GM19467 (cell line): ENCODE results near the gene FAM47E.
"Not testable (repeated sequence)": the region's sequence is repeated elsewhere in the genome, so short reads cannot be mapped to it uniquely, and the experiment has no call there.

Experiments used
- ATAC-seq: cut with Tn5 transposase; IDR thresholded peaks from one replicate; pipeline ENCODE4 v1.9.1; 2021; ENCODE audit warnings: mild to moderate bottlenecking, moderate library complexity; ENCODE audit not compliant: unreplicated experiment

The FAM47E gene

DNA sequence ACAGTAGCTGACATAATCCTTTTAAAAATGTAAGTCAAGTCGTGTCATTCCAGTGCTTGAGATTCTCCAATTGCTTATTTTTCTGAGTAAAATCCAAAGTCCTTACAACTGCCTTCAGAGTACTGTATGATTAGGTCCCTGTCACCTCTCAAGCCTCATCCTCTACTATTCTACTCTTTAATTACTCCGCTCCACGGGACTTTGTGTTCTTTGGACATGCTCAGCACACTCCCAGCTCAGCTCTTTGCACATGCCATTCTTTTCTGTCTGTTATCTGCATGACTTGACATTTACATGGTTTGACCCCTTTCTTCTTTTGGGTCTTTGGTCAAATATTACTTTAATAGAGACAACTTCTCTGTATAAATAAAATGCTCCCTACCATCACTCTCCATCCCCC lies 15.1 kb downstream of the FAM47E start:
- no peak for ATAC-seq

DNA sequence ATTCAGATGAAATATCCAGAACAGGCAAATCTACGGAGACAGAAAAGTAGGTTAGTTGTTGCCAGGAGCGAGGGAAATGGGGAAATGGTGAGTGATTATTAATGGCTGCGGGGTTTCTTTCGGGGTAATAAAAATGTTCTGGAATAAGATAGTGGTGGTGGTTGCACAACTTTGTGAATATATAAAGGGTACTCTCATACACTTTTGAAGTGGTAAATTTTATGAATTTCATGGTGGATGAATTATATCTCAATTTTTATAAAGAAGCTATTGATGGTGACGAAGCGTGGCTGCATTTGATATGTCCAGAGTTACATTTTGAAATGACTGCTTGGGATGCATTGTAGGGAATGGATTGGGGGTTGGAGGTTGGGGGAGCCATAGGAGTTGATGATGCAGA lies 16.3 kb downstream of the FAM47E start:
- no peak for ATAC-seq

DNA sequence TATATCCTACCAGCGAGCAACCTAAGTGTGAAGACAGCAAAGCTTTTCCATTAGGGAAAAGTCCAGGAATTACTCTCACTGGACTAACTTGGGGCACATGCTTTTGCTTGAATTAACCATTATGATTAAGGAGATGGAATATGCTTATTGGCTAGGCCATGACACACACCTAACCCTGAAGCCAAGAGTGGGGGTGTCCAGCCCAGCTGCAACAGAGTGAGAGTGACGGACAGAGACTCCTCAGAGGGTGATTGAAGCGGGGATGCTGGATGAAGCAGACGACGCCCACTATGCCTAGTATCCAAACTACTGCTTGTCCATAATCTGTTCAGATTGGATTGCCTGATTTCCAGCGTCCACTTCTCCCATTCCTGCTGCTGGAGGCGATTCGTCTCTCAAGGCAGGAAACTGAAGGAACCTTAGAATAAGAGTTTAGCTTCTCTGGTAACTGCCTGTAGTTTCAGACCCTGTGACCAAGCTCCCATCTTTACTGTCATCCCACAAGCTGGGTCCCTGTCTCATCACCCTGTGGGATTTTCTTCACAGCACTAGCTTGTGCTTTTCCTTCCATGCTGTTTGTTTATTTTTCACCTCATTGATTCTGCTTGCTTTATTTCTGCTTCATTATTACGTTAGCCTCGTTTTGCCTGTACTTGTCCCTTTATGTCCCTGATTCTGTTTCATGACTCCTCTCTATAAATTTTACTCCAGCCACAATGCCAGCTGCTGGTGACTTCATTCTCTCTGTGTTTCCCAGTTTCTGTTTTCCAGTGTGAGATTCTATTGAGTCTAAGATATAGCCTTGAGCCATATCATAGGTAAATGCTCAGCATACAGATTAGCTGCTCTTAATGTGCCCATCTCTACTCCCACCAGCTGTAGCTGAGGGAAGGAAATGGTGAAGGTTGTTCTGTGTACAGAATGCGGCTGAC lies 19.0 kb downstream of the FAM47E start:
- ATAC-seq: no peak

DNA sequence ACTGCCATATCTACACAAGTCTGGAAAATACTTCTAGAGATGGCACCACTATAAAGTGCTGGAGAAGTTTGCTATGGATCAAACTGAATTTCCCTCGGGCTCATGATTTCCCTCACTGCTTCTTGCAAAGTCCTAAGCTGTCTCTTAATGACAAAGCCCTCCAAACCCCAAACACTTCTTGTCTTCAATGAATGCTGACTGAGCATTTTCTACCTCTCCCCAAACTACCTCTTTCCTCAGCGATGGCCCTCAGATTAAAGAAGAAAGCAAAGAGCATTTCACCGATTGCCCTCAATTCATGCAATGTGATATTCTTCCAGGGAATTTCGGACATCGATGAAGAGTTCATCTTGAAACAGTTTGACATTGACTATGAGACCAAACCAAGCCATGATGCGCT lies 19.7 kb downstream of the FAM47E start:
- ATAC-seq: no peak

DNA sequence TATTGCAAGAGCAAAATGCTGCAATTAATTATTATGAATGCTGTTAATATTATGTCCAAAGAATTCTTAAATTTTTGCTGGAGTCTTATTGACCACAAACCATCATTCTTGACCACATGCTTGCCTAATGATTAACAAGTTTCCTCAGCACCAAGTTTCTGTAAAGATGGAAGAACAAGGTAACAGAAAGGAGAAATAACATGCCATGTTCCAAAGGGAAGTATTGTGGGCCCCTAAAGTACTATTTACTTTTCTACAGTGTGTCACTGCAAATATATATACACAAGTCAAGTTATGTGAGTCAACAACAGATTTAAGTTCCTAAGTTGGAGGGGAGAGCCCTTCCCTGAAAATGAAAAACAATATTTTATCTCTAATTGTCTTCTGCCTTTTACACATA lies 20.6 kb downstream of the FAM47E start:
- ATAC-seq: no peak

DNA sequence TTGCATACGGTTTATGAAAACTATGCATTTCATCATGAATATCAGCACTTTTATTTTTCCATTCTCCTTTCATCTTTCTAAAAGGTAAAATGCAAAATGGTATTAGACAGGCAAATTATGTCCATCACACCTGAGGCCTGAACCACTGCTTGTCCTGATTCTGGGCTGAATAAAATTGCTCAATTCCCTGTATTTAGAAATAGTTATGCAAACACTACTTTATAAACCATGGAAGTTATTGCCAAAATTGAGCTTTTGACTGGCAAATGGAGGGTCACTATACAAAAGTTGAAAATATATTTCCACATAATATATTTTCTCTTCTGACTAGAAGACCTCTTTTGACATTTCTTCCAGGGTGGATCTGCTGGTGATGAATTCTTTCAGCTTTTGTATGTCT lies 21.1 kb downstream of the FAM47E start:
- ATAC-seq: no peak

DNA sequence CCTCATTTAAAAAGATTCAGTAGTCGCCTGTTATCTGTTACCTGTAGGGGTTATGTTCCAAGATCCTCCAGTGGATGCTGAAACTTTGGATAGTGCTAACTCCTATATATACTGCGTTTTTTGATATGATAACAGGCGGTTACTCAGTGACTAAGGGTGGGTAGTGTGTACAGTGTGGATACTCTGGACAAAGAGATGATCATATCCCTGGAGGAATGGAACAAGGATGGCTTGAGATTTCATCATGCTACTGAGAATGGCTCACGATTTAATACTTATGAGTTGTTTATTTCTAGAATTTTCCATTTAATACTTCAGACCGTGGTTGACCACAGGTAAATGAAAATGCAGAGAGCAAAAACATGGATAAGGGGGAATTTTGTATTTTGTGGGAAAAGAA lies 21.5 kb downstream of the FAM47E start:
- no peak for ATAC-seq

DNA sequence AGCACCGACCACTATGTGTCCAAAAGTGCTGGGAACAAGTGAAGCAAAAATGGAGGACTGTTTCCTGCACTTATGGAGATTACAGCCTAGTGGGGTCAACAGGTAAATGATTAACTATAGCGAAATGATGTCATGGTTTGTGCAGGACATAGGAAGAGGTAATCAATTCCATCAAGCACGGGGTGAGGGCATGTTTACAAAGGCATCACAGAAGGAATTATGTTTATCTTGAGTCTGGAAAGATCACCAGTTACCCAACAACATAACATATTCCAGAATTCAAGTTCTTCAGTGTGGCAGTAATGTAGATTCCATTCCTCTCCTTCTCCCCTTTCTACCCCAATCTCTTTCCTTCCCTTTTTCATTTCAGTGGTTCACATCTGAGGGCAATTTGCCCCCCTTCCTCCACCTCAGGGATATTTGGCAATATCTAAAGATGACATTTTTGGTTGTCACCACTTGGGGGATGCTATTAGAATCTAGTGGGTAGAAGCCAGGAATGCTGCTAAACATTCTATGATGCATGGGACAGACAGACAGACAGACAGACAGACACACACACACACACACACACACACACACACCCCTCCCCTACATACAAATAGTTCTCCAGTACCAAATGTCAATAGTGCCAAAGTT lies 24.1 kb downstream of the FAM47E start:
- ATAC-seq: no peak

DNA sequence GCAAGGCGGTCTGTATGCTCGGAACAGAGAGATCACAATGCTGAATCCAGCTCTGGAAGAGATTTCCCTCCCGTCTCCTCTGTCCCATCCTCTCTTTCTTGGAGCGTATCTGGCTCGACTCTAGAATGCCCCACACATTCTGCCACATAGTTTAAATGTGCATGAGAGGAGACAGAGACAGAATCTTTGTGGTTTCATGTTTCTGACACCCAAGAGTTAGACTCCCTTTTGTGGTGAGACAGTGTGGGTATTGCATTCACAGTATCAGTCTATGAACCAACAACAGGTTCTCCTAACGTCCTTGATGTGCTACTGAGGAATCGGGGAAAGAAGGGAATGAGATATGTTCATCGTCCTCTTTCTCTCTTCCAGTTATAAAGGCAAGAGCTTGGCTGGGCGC lies 25.3 kb downstream of the FAM47E start:
- no peak for ATAC-seq

DNA sequence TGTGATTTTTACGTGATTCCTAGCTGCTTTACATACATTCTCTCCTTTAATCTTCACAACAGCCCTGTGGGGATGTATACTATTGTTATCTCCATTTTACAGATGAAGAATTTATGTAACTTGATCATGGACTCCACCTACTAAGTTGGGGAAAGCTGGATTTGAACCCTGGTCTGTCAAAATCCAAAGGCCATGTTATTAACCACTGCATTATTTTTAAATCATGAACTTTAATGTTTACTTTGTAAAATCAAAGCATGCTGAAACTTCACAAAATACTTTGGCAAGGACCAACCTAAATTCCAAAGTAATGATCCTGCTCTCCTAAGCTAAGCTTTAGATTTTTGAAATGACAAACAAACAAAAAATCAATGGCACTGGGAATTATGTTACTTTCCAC lies 26.1 kb downstream of the FAM47E start:
- ATAC-seq: no peak

DNA sequence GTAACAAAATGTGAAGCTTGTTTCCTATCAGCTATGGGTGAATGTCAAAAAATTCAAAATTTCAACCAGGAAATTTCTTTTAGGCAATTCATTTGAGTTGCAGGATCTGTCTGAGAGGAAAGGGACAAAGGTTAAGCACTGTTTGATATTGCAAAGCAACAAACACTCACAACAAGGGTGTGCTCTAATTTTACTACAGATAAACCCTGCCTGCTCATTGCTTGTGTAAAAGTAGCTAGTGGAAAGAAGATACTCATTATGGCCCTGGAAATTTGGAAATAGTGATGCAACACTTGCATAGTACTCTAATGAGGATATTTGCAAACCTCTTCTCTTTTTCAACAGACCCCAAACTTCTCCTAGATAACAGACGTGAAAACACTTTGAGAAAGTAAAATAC lies 27.1 kb downstream of the FAM47E start:
- ATAC-seq: no peak

DNA sequence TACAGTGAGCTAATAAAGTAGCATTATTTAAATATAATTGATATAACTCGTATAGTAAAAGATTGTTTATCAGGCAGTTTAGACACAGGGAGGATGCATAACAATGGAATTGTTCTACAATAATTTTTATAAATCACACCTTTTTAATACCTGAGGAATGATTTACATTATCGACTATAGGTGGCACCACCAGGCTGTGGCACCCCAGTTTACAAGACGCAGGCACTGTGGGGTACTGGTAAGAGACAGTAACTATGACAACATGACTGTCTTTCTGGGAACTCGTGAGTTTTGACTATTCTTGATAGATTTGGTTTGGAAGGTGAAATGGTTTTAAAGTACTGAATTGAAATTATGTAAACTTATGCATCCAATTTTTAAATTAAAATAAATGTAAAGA lies 27.9 kb downstream of the FAM47E start:
- ATAC-seq: no peak

DNA sequence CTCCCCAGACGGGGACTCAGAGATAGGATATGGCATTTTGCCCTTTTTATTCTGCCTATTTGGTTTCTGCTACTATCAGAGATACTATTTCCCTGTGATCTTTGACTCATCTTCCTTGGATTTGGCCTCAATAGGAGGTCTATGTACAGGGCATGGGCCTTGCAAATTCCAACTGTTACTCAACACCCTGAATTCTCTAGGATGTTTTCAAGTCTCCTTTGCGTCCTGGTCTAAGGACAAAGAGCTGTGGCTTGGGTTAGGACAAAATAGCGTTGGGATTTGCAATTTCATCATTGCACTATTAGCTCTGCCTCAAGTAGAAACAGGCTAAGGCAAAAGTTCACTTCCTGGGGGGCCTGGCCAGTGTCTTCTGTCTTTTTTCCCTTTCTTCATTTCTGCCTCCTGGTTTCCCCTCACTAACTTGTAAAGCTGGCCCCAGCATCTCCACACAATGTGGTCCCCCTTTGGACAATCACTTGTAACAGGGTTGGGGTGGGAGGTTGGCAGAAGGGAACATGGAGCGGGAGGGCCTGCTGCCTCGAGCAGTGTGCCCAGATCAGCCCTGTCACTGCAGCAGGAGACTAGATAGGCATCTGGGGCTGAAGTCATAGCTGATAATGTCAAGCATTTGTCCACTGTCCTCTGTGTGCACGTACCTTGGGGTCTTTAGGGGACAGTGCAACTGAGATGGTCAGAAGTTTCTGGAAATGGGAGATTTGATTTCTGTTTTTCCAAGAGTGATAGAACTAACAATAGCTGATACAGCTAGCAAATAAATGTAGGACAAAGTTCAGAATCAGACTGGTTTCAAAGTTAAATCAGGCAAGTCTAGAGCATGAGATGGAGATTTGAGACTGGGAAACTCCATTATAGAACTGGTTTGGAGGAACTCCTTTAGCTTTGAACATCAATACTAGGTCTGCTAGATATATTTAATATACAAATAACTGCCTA lies 29.2 kb downstream of the FAM47E start:
- ATAC-seq: no peak

DNA sequence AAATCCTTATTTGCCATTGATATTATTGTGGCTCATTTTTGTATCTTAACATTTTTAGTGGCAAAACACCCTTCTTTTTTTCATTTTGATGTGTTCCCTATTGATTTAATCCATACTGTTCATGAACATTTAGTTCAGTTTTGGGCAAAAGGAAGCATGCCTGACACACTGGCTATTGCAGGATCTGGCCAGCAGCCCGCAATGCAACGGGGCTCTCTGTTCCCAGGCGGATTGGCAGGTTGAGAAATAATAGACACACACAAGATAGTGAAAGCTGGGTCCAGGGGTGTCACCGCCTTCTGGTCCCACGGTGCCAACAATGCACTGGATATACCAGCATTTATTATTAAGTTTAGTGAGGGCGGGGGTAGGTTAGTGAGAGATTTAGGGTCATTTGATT lies 30.1 kb downstream of the FAM47E start:
- ATAC-seq: not testable (repeated sequence)

DNA sequence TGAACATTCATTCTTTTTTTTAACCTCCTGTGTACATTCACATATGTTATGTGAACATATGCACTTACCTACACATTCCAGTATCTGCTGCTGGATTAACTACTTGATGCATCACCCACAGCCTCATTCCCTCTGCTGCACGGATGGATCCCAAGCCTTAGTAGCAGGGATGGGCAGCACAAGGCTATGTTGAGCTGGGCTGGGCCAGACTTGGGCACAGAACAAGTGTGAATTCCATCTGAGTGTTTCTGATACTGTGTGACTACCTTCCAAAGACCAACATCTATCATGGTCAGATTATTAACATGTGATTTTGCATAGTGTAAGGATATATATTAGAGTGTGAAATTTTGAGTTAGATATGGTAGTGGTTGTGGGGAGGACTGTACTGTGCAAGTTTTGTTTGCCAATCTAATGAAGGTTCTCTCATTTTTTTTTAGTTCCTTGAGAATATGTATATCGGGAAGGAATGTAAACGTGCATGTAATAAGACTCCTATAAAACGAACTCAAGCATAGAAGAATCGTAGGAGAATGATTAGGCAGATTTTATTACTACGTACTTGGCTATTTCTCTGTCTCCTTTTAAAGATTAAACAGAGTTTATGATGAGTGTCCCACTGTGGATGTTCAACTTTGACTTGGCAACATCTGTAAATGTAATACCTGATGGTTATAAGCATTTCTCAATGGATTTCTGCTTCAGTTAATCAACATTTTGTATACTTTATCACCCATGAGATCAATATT lies 31.6 kb downstream of the FAM47E start:
- ATAC-seq: no peak

DNA sequence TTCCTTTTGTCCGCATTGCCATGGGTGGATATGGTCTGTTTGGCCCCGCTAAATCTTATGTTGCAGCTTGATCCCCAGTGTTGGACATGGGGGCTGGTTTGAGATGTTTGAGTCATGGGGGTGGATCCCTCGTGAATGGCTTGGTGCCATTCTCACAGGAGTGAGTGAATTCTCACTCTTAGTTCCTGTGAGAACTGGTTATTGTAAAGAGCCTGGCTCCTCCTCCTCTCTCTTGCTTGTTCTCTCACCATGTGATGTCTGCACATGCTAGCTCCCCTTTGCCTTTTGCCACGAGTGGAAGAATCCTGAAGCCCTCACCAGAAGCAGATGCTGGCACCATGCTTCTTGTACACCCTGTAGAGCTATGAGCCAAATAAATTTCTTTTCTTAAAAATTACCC lies 32.4 kb downstream of the FAM47E start:
- ATAC-seq: no peak

DNA sequence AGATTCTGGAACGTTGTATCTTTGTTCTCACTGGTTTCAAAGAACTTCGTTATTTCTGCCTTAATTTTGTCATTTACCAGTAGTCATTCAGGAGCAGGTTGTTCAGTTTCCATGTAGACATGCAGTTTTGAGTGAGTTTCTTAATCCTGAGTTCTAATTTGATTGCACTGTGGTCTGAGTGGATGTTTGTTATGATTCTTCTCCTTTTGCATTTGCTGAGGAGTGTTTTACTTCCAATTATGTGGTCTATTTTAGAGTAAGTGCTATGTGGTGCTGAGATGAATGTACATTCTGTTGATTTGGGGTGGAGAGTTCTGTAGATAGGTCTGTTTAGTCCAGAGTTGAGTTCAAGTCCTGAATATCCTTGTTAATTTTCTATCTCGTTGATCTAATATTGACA lies 36.3 kb downstream of the FAM47E start:
- not testable (repeated sequence) for ATAC-seq

DNA sequence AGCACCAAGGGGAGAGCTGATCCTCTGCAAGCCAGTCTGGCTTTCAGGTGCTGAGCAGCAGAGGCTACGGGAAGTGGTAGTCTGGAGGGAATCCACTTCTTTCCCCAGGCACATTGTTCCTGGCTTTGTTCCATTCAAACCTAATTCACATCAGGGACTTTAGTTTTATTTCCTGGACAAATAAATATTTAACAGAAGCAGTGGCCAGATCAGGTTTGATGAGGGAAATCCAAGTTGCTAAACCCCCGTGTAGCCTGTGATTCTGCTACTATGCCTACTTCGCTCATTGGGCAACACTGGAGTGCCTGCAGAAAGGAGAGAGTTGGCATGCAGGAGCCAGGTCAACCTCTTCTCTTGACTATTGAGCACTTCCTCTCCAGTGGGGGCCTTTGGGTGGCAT lies 41.2 kb downstream of the FAM47E start:
- ATAC-seq: no peak

DNA sequence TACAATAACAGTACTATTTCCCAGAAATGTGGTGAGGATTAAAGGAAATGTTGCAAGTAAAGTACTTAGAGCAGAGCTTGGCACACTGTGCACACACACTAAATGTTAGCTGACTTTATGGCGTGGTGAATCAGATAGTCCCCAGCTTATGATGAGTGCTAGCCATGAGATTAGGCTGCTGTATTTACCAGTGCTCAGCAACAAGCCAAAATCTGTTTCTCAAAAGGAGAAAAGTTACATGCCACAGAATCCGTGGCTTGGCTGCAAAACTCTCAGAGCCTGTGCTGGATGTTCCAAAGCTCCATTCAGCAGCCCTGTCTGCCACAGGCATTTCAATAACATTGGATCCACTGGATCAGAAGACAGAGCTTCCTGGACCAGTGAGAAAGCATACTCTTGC lies 42.3 kb downstream of the FAM47E start:
- no peak for ATAC-seq

DNA sequence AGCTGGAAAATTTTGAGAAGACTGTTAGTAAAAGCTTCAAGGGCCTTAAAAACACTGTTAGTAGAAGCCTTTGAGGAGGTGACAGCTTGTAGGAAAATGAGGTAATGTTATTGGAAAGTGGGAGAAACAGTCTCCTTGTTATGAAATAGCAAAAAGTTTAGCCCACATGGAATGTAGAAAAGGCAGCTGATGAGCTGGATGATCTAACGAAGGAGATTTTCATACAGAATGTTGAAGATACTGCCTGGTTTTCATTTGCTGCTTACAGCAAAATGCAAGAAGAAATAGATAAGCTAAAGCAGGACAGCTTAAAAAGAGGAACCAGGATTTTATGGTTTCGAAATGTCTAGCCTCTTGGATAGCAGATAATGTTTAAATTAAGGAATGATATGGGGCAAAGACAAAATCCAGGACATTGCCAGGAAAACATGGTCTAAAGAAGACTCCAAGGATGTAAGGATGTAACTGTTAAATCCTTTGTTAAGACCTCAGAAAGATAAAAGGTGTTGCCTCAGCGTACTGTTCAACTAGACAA lies 44.8 kb downstream of the FAM47E start:
- no peak for ATAC-seq
